ENCODE data around the gene IBSP. TPM values are rescaled to one million over a fixed set of nuclear protein-coding genes. Genes with fewer than 3 reads are reported as not detected.

IBSP gene
- total RNA-seq, 1 donor from 2014 or later = not detected

GRCh38 chr4:87783781-87784180 is 15.6 kb upstream of the IBSP start:
- no peaks in the 10 kb centered on the region for H3K4me1 Mint-ChIP-seq (ENCODE audit: unreplicated experiment)
- peaks cover 21% of the 10 kb centered on the region for H3K27me3 Mint-ChIP-seq (ENCODE audit: unreplicated experiment)
- H3K27ac Mint-ChIP-seq (ENCODE audit: unreplicated experiment) = no peak overlapping the region
- TF ChIP-seq CTCF (IDR thresholded peaks at IDR 0.05) = no peak
- DNase-seq (ENCODE audit: extremely low spot score, unreplicated experiment) = no peak
- H3K4me3 Mint-ChIP-seq (ENCODE audit: unreplicated experiment) = no peak overlapping the region
- H3K36me3 Mint-ChIP-seq (ENCODE audit: unreplicated experiment) = no peaks in the 10 kb centered on the region
- no peaks in the 10 kb centered on the region for H3K9me3 Mint-ChIP-seq (ENCODE audit: unreplicated experiment)

GRCh38 chr4:87785731-87786509 is 13.4 kb upstream of the IBSP start:
- Mint-ChIP-seq H3K4me3 (ENCODE audit: unreplicated experiment) (no peak overlapping the region), H3K9me3 (ENCODE audit: unreplicated experiment) (no peaks in the 10 kb centered on the region), H3K36me3 (ENCODE audit: unreplicated experiment) (no peaks in the 10 kb centered on the region), H3K27ac (ENCODE audit: unreplicated experiment) (no peak overlapping the region), H3K27me3 (ENCODE audit: unreplicated experiment) (peaks cover 12% of the 10 kb centered on the region), H3K4me1 (ENCODE audit: unreplicated experiment) (no peaks in the 10 kb centered on the region)
- no peak for TF ChIP-seq CTCF (IDR thresholded peaks at IDR 0.05)
- DNase-seq (ENCODE audit: extremely low spot score, unreplicated experiment) = no peak

GRCh38 chr4:87802858-87803257 is 3.5 kb downstream of the IBSP start:
- Mint-ChIP-seq H3K9me3 (ENCODE audit: unreplicated experiment) (no peaks in the 10 kb centered on the region), H3K36me3 (ENCODE audit: unreplicated experiment) (no peaks in the 10 kb centered on the region), H3K27me3 (ENCODE audit: unreplicated experiment) (peaks cover 2% of the 10 kb centered on the region), H3K27ac (ENCODE audit: unreplicated experiment) (no peak overlapping the region), H3K4me1 (ENCODE audit: unreplicated experiment) (no peaks in the 10 kb centered on the region), H3K4me3 (ENCODE audit: unreplicated experiment) (no peak overlapping the region)
- no peak for DNase-seq (ENCODE audit: extremely low spot score, unreplicated experiment)
- no peak for TF ChIP-seq CTCF (IDR thresholded peaks at IDR 0.05)

- no peaks in the 10 kb centered on the region for H3K9me3 Mint-ChIP-seq (ENCODE audit: unreplicated experiment)
- TF ChIP-seq CTCF (IDR thresholded peaks at IDR 0.05) = no peak
- no peak for DNase-seq (ENCODE audit: extremely low spot score, unreplicated experiment)
Measured at GRCh38 chr4:87803421-87803820, 4.1 kb downstream of the IBSP start.

GRCh38 chr4:87804871-87805270 is 5.5 kb downstream of the IBSP start:
- DNase-seq (ENCODE audit: extremely low spot score, unreplicated experiment) = no peak
- Mint-ChIP-seq H3K27me3 (ENCODE audit: unreplicated experiment) (no peaks in the 10 kb centered on the region), H3K36me3 (ENCODE audit: unreplicated experiment) (no peaks in the 10 kb centered on the region), H3K27ac (ENCODE audit: unreplicated experiment) (no peak overlapping the region), H3K4me1 (ENCODE audit: unreplicated experiment) (no peaks in the 10 kb centered on the region), H3K4me3 (ENCODE audit: unreplicated experiment) (no peak overlapping the region), H3K9me3 (ENCODE audit: unreplicated experiment) (no peaks in the 10 kb centered on the region)
- no peak for TF ChIP-seq CTCF (IDR thresholded peaks at IDR 0.05)

More at GRCh38 chr4:87803421-87803820, 4.1 kb downstream of the IBSP start:
- no peaks in the 10 kb centered on the region for H3K4me1 Mint-ChIP-seq (ENCODE audit: unreplicated experiment)
- peaks cover 2% of the 10 kb centered on the region for H3K27me3 Mint-ChIP-seq (ENCODE audit: unreplicated experiment)
- H3K36me3 Mint-ChIP-seq (ENCODE audit: unreplicated experiment) = no peaks in the 10 kb centered on the region
- no peak overlapping the region for H3K27ac Mint-ChIP-seq (ENCODE audit: unreplicated experiment)
- H3K4me3 Mint-ChIP-seq (ENCODE audit: unreplicated experiment) = no peak overlapping the region
